Kidney (tissue), 14 donors: ENCODE data around the gene LPCAT3. TPM values are rescaled to one million over a fixed set of nuclear protein-coding genes. Genes with fewer than 3 reads are reported as not detected.
A peak's percentile ranks its signal among the peaks of the same experiment; 100 is the strongest.

Experiments
- DNase-seq, 5 donors: peaks; one replicate each; pipeline ENCODE4 v3.0.0-alpha.2; 2013 to 2020
- FAIRE-seq: peaks from 2 replicates; lab custom pipeline; 2012; peaks lifted over from hg19 to GRCh38; lab: Jason Lieb, UNC
- H3K27ac ChIP-seq, 2 donors: one replicate each; pipeline ENCODE4 v1.7.0; 2013; ENCODE audit warnings: low read depth in 2 of 2, low read length in 2 of 2, inconsistent platforms in 1 of 2
- H3K27me3 ChIP-seq: one replicate; pipeline ENCODE4 v1.7.1; 2013; ENCODE audit warnings: low read length, inconsistent platforms; ENCODE audit not compliant: control insufficient read depth, insufficient read depth
- H3K36me3 ChIP-seq, 3 donors: one replicate each; pipeline versions ENCODE4 v1.7.0 to v1.7.1; 2013; ENCODE audit warnings: low read length in 3 of 3, control low read depth in 1 of 3, inconsistent platforms in 1 of 3; ENCODE audit not compliant: insufficient read depth in 3 of 3, control insufficient read depth in 2 of 3
- H3K4me1 ChIP-seq, 3 donors: one replicate each; pipeline versions ENCODE4 v1.7.0 to v1.7.1; 2013; ENCODE audit warnings: low read length in 3 of 3, inconsistent platforms in 1 of 3, low read depth in 1 of 3; ENCODE audit not compliant: control insufficient read depth in 2 of 3, insufficient read depth in 2 of 3
- H3K4me3 ChIP-seq, 3 donors: one replicate each; pipeline versions ENCODE4 v1.7.0 to v1.8.1; 2013; ENCODE audit warnings: low read length in 3 of 3, control low read depth in 1 of 3, inconsistent platforms in 1 of 3
- H3K9ac ChIP-seq, 3 donors: one replicate each; pipeline versions ENCODE4 v1.7.0 to v1.7.1; 2013; ENCODE audit warnings: low read length in 3 of 3, control low read depth in 1 of 3, inconsistent platforms in 1 of 3
- H3K9me3 ChIP-seq, 3 donors: one replicate each; pipeline versions ENCODE4 v1.7.0 to v1.7.1; 2013; ENCODE audit warnings: low read length in 3 of 3, control low read depth in 1 of 3, inconsistent platforms in 1 of 3; ENCODE audit not compliant: control insufficient read depth in 2 of 3, insufficient read depth in 1 of 3
- intact Hi-C: fragments of 100-400 bp; cut with DNase I; formaldehyde crosslinking; loops from one replicate; pipeline ENCODE4 v1.11.1; 2022
- polyA plus RNA-seq: library from polyadenylated mRNA; stranded (reverse); fragments of 350-450 nt; fragmentation: Illumina TruSeq; extraction: RNeasy Lipid Tissue Mini Kit (QIAGEN cat#74804); gene quantifications from one replicate; pipeline ENCODE4 v1.2.3, GENCODE V29; 2014; ENCODE audit warnings: low read depth, low replicate concordance; ENCODE audit not compliant: insufficient read depth
- total RNA-seq: library from RNA; stranded (reverse); fragmentation: NEBNext Ultra II Directional; extraction: Animal tissue kit (Norgen Biotek cat#: 25700); gene quantifications from one replicate; pipeline ENCODE4 v1.2.1, GENCODE V29; 2021
- TF ChIP-seq, protein P1 (sequence below): IDR thresholded peaks from 3 replicates; pipeline ENCODE4 v1.5.1; 2012; ENCODE audit warnings: mild to moderate bottlenecking, moderate library complexity, borderline replicate concordance; ENCODE audit not compliant: insufficient read depth; ENCODE audit errors: extremely low read depth
- donor health status: control.
- donor health status: control.
- donor health status: control.
- donor health status: control.
- donor health status: control.
- donor health status: DM: yes; HTN: yes; CAD: no.
- donor health status: Normal renal cell carcinoma (clear cell type).

LPCAT3 gene
- total and polyA plus RNA-seq, 2 donors from 2014 or later, result 59.2 to 77.8 TPM

DNA sequence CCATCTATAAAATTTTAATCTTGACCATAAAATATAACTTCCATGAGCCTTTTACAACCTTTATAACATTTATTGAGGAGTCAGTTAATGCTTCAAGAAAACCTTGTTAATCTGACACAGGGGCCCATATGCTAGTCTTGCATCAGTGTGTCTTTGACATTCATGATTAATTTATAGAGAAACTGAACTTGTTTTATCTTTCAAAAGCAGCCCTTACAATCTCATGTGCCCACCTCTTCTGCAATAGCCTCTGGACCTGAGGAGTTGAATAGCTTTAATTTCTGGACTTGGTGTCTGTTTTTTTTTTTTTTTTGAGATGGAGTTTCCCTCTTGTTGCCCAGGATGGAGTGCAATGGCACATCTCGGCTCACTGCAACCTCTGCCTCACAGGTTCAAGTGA lies 8.6 kb upstream of the LPCAT3 start:
- Histone ChIP-seq H3K36me3 (no peaks in the 10 kb centered on the region), H3K27me3 (no peaks in the 10 kb centered on the region), H3K9me3 (no peaks in the 10 kb centered on the region), H3K4me3 (no peak overlapping the region), H3K9ac (no peak overlapping the region), H3K27ac (no peak overlapping the region), H3K4me1 (no peaks in the 10 kb centered on the region)
- TF ChIP-seq, protein P1, sequence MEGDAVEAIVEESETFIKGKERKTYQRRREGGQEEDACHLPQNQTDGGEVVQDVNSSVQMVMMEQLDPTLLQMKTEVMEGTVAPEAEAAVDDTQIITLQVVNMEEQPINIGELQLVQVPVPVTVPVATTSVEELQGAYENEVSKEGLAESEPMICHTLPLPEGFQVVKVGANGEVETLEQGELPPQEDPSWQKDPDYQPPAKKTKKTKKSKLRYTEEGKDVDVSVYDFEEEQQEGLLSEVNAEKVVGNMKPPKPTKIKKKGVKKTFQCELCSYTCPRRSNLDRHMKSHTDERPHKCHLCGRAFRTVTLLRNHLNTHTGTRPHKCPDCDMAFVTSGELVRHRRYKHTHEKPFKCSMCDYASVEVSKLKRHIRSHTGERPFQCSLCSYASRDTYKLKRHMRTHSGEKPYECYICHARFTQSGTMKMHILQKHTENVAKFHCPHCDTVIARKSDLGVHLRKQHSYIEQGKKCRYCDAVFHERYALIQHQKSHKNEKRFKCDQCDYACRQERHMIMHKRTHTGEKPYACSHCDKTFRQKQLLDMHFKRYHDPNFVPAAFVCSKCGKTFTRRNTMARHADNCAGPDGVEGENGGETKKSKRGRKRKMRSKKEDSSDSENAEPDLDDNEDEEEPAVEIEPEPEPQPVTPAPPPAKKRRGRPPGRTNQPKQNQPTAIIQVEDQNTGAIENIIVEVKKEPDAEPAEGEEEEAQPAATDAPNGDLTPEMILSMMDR, result no peak
- DNase-seq (no peak), FAIRE-seq (no peak)
- intact Hi-C loops, result no loop called here

- Histone ChIP-seq H3K9me3 (no peaks in the 10 kb centered on the region), H3K36me3 (no peaks in the 10 kb centered on the region), H3K27ac (no peak overlapping the region), H3K9ac (no peak overlapping the region), H3K4me1 (peaks cover 0 to 2% (median 0%) of the 10 kb centered on the region in 3 donors), H3K27me3 (no peaks in the 10 kb centered on the region), H3K4me3 (no peak overlapping the region)
- FAIRE-seq, result no peak
- intact Hi-C loops, result no loop called here
- DNase-seq, result no peak
- TF ChIP-seq, protein P1, result no peak
Measured at GRCh38 chr12:7023114-7023513, 4.8 kb upstream of the LPCAT3 start.

DNA sequence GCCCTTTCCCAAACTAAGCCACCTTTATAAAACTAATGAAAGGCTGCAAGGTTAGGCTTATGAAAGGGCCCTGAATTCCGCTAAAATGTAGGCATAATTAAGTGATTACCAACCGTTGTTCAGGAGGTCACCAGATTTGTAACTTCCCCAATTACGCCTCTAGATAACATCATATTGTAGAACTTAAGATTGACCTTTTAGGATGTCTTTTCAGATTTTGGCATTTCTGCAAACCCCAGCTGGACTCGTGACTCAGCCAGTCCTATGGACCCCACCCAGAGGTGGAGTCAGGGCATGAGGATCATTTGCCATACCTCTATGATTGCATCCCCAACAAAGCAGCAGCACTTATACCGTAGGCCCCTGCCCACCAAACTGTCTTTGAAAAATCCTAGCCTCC lies 3.7 kb upstream of the LPCAT3 start:
- no peaks in the 10 kb centered on the region for H3K27me3 ChIP-seq
- H3K4me3 ChIP-seq, result no peak overlapping the region
- TF ChIP-seq, protein P1, result no peak
- H3K27ac ChIP-seq, result no peak overlapping the region
- H3K9ac ChIP-seq, result no peak overlapping the region
- FAIRE-seq (no peak), DNase-seq (no peak)
- intact Hi-C loops, result no loop called here
- peaks cover 0 to 8% (median 0%) of the 10 kb centered on the region in 3 donors for H3K4me1 ChIP-seq
- no peaks in the 10 kb centered on the region for H3K36me3 ChIP-seq
- H3K9me3 ChIP-seq, result no peaks in the 10 kb centered on the region

GRCh38 chr12:7019043-7019569 lies 830 bp upstream of the LPCAT3 start:
- Histone ChIP-seq H3K27ac (peak overlapping the region; percentile 91 to 97), H3K27me3 (no peaks in the 10 kb centered on the region), H3K4me1 (peaks cover 0 to 22% (median 7%) of the 10 kb centered on the region in 3 donors), H3K9me3 (no peaks in the 10 kb centered on the region), H3K9ac (peak overlapping the region in 1 of 3 donors; percentile 38), H3K36me3 (no peaks in the 10 kb centered on the region), H3K4me3 (peak overlapping the region in 2 of 3 donors; percentile 65 to 77)
- FAIRE-seq (peak; percentile 23), DNase-seq (peak in 1 of 5 donors; percentile 48)
- TF ChIP-seq, protein P1, result no peak
- intact Hi-C loops, result no loop called here
